ENCODE data around the gene KLHL29. TPM values are rescaled to one million over a fixed set of nuclear protein-coding genes. Genes with fewer than 3 reads are reported as not detected.
A peak's percentile ranks its signal among the peaks of the same experiment; 100 is the strongest.

Gene KLHL29
- total RNA-seq, 5 donors from 2014 or later (not counting 1 experiment from before 2014, with no cell fraction given), result 1.8 to 6.6 (median 2.5) TPM

DNA sequence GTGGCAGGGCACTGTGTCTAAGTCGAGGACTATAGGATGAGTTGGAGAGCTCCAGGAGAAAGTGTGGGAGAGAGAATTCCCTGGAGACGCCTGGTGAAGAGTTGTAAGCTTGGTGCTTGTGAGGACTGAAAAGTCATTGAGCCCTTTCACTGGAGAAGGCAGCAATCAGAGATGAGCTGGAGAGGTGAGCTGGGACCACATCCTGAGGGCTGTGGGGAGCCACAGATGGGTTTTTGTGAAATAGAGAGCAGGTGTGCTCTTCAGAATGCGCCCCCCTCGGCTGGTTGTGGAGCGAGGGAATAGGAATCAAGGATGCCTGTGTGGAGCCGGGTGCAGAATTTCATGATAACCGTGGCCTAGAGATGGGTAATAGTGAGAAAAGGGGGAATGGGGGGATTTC lies 224.3 kb downstream of the KLHL29 start:
- POLR2A ChIA-PET, result no interaction called here
- WGBS (ENCODE audit: insufficient coverage), result 53% methylated on average over 7 of the region's 7 CpGs
- Histone ChIP-seq H3K27me3 (replicated peaks in 1 of 2; ENCODE audit: control insufficient read depth in 2 of 2, extremely low read depth in 1 of 2, insufficient read depth in 2 of 2, low read length in 1 of 2) (peaks cover 0 to 25% of the 10 kb centered on the region in 2 experiments), H3K36me3 (ENCODE audit: control insufficient read depth in 2 of 2, extremely low read depth in 1 of 2, insufficient read depth in 1 of 2, low read length in 1 of 2) (no peaks in the 10 kb centered on the region), H3K4me3 (ENCODE audit: control insufficient read depth in 1 of 2, extremely low read depth in 1 of 2, low read length in 1 of 2) (no peak overlapping the region), H3K9me3 (no peaks in the 10 kb centered on the region), H3K27ac (ENCODE audit: low read length) (no peak overlapping the region), H3K4me1 (ENCODE audit: control insufficient read depth in 1 of 2, extremely low read depth in 1 of 2, insufficient read depth in 2 of 2, low read length in 2 of 2) (no peaks in the 10 kb centered on the region)
- ATAC-seq (replicated peaks in 1 of 4) (no peak), DNase-seq (no peak)
- peaks cover 18% of the 10 kb centered on the region for H3K36me3 Mint-ChIP-seq
- peaks cover 12 to 27% (median 14%) of the 10 kb centered on the region in 3 donors for H3K4me1 Mint-ChIP-seq
- no peak overlapping the region for H3K27ac Mint-ChIP-seq
- H3K27me3 Mint-ChIP-seq, result peaks cover 10 to 14% of the 10 kb centered on the region in 2 donors
- CTCF ChIA-PET, result no interaction called here
- H3K4me3 Mint-ChIP-seq, result no peak overlapping the region
- peaks cover 7 to 15% (median 12%) of the 10 kb centered on the region in 3 donors for H3K9me3 Mint-ChIP-seq

DNA sequence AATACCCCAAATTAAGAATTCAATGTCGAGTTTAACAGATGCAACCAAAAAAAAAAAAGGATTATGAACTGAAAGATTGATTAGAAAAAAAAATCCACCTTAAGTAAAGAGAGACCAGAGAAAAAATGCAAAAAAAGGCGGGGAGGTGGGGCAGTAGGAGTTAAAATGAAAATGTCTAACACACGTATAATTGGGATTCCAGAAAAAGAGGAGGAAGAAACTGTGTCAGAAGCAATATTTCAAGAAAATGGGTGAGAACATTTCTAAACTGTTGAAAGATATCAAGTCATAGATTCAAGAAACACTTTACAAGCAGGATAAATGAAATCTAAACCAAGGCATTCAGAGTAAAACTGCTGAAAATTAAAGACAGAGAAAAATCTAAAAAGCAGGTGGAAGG lies 226.9 kb downstream of the KLHL29 start:
- peaks cover 3 to 8% (median 7%) of the 10 kb centered on the region in 3 donors for H3K9me3 Mint-ChIP-seq
- ChIA-PET CTCF (no interaction called here), POLR2A (no interaction called here)
- H3K4me3 ChIP-seq (ENCODE audit: control insufficient read depth in 1 of 2, extremely low read depth in 1 of 2, low read length in 1 of 2), result no peak overlapping the region
- no CpG with 5 or more reads among the region's 3 CpGs for WGBS (ENCODE audit: insufficient coverage)
- H3K36me3 Mint-ChIP-seq, result peaks cover 18% of the 10 kb centered on the region
- H3K27me3 ChIP-seq (replicated peaks in 1 of 2; ENCODE audit: control insufficient read depth in 2 of 2, extremely low read depth in 1 of 2, insufficient read depth in 2 of 2, low read length in 1 of 2), result peaks cover 0 to 11% of the 10 kb centered on the region in 2 experiments
- no peak overlapping the region for H3K4me3 Mint-ChIP-seq
- no peak overlapping the region for H3K27ac Mint-ChIP-seq
- H3K36me3 ChIP-seq (ENCODE audit: control insufficient read depth in 2 of 2, extremely low read depth in 1 of 2, insufficient read depth in 1 of 2, low read length in 1 of 2), result no peaks in the 10 kb centered on the region
- H3K27me3 Mint-ChIP-seq, result peaks cover 9 to 10% of the 10 kb centered on the region in 2 donors
- H3K4me1 Mint-ChIP-seq, result peaks cover 19 to 34% (median 21%) of the 10 kb centered on the region in 3 donors
- H3K4me1 ChIP-seq (ENCODE audit: control insufficient read depth in 1 of 2, extremely low read depth in 1 of 2, insufficient read depth in 2 of 2, low read length in 2 of 2), result peaks cover 0 to 6% of the 10 kb centered on the region in 2 experiments
- H3K27ac ChIP-seq (ENCODE audit: low read length), result no peak overlapping the region
- no peaks in the 10 kb centered on the region for H3K9me3 ChIP-seq
- no peak for DNase-seq
- ATAC-seq (replicated peaks in 1 of 4), result no peak

DNA sequence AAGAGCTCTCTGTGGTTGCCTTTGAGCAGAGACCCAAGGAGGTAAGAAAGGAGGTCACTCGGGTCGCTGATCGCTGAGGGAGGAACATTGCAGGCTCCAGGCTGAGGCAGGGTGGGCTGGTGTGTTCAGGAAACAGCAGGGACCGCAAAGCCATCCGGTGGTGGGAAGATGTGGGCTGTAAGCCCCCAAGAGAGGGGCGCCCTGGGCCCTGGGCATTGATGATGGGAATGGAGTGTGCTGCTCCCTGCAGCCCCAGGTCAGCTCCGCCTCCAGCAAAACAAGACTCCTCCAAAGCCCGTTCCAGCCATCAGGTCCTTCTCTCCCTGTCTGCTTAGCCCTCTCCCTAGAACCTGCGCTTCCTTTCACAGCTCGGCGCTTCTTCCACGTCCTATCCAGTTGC lies 229.7 kb downstream of the KLHL29 start:
- Histone ChIP-seq H3K4me1 (ENCODE audit: control insufficient read depth in 1 of 2, extremely low read depth in 1 of 2, insufficient read depth in 2 of 2, low read length in 2 of 2) (peaks cover 0 to 6% of the 10 kb centered on the region in 2 experiments), H3K9me3 (no peaks in the 10 kb centered on the region), H3K4me3 (ENCODE audit: control insufficient read depth in 1 of 2, extremely low read depth in 1 of 2, low read length in 1 of 2) (no peak overlapping the region), H3K27ac (ENCODE audit: low read length) (no peak overlapping the region), H3K36me3 (ENCODE audit: control insufficient read depth in 2 of 2, extremely low read depth in 1 of 2, insufficient read depth in 1 of 2, low read length in 1 of 2) (no peaks in the 10 kb centered on the region), H3K27me3 (replicated peaks in 1 of 2; ENCODE audit: control insufficient read depth in 2 of 2, extremely low read depth in 1 of 2, insufficient read depth in 2 of 2, low read length in 1 of 2) (peaks cover 0 to 4% of the 10 kb centered on the region in 2 experiments)
- CTCF ChIA-PET, result no interaction called here
- Mint-ChIP-seq H3K9me3 (peaks cover 0 to 7% (median 6%) of the 10 kb centered on the region in 3 donors), H3K27me3 (peaks cover 3 to 7% of the 10 kb centered on the region in 2 donors), H3K4me1 (peaks cover 19 to 29% (median 21%) of the 10 kb centered on the region in 3 donors), H3K36me3 (peaks cover 11% of the 10 kb centered on the region), H3K4me3 (peak overlapping the region in 1 of 3 donors; percentile 2), H3K27ac (no peak overlapping the region)
- POLR2A ChIA-PET, result no interaction called here
- 13% methylated on average over 10 of the region's 12 CpGs for WGBS (ENCODE audit: insufficient coverage)
- peak in 1 of 4 experiments; percentile 40 for ATAC-seq (replicated peaks in 1 of 4)
- DNase-seq, result no peak

DNA sequence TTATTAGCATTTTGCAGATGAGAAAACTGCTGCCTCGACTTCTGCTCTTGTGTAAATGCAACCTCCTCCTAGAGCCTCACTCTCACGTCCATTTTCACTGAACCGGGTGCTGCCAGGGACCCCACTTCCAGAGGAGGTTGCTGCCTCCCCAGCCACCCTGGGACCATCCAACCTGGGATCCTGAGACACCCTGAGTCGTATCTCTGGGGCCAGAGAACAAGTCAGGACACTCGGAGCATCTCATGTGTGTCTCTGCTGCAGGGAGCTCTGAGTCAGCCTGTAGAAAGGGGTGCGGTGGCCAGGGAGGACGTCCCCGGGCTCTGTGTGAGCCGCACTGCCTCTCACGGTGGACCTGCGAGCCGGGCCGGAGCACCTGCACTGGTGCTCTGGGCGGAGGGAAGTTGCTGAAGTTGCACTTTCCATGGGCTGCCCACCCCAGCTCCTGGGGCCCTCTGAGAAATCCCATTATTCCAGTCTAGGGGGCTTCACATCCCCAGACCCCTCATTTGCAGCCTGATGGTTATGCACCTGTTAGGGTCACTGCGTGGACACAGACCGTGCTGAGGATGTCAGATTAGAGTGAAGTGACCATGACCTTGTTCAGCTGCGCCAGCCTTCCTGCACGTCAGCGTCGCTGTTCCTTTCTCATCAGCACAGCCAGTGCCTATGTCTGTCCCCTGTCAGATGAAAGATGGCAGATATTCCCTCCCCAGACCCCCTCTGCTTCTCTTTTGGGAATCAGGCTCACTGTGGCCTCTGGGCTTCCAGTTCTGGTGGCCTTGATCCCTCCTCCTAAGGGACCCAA lies 230.4 kb downstream of the KLHL29 start:
- ChIA-PET POLR2A (no interaction called here), CTCF (no interaction called here)
- Histone ChIP-seq H3K36me3 (ENCODE audit: control insufficient read depth in 2 of 2, extremely low read depth in 1 of 2, insufficient read depth in 1 of 2, low read length in 1 of 2) (no peaks in the 10 kb centered on the region), H3K4me1 (ENCODE audit: control insufficient read depth in 1 of 2, extremely low read depth in 1 of 2, insufficient read depth in 2 of 2, low read length in 2 of 2) (peaks cover 0 to 6% of the 10 kb centered on the region in 2 experiments), H3K27me3 (replicated peaks in 1 of 2; ENCODE audit: control insufficient read depth in 2 of 2, extremely low read depth in 1 of 2, insufficient read depth in 2 of 2, low read length in 1 of 2) (peaks cover 0 to 3% of the 10 kb centered on the region in 2 experiments), H3K4me3 (ENCODE audit: control insufficient read depth in 1 of 2, extremely low read depth in 1 of 2, low read length in 1 of 2) (no peak overlapping the region), H3K27ac (ENCODE audit: low read length) (no peak overlapping the region), H3K9me3 (no peaks in the 10 kb centered on the region)
- H3K9me3 Mint-ChIP-seq, result peaks cover 0 to 7% (median 4%) of the 10 kb centered on the region in 3 donors
- 78% methylated on average over 18 of the region's 20 CpGs for WGBS (ENCODE audit: insufficient coverage)
- H3K4me1 Mint-ChIP-seq, result peaks cover 19 to 29% (median 21%) of the 10 kb centered on the region in 3 donors
- no peak overlapping the region for H3K27ac Mint-ChIP-seq
- ATAC-seq (replicated peaks in 1 of 4) (no peak), DNase-seq (no peak)
- peaks cover 12% of the 10 kb centered on the region for H3K36me3 Mint-ChIP-seq
- no peak overlapping the region for H3K4me3 Mint-ChIP-seq
- peaks cover under 1 to 5% of the 10 kb centered on the region in 2 donors for H3K27me3 Mint-ChIP-seq

DNA sequence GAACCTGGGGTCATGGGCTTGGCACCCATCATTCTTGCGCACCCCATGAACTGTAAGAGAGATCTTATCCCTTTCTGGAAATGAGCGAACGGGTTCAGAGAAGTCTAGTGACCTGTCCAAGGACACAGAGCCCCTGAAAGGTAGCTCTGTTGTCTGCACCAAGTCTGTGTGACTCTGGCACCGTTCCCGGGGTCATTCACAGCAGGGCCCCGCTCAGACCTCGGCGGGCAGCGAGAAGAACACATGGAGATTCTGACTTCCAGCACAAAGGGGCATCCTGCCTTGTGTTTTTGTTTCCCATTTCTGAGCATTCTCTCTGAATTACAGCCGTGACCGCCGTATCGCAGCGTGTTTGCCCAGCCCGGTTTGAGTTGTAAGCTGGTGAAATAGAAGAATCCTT lies 231.7 kb downstream of the KLHL29 start:
- Histone ChIP-seq H3K36me3 (ENCODE audit: control insufficient read depth in 2 of 2, extremely low read depth in 1 of 2, insufficient read depth in 1 of 2, low read length in 1 of 2) (no peaks in the 10 kb centered on the region), H3K4me1 (ENCODE audit: control insufficient read depth in 1 of 2, extremely low read depth in 1 of 2, insufficient read depth in 2 of 2, low read length in 2 of 2) (peaks cover 0 to 6% of the 10 kb centered on the region in 2 experiments), H3K4me3 (ENCODE audit: control insufficient read depth in 1 of 2, extremely low read depth in 1 of 2, low read length in 1 of 2) (no peak overlapping the region), H3K9me3 (no peaks in the 10 kb centered on the region), H3K27ac (ENCODE audit: low read length) (no peak overlapping the region), H3K27me3 (replicated peaks in 1 of 2; ENCODE audit: control insufficient read depth in 2 of 2, extremely low read depth in 1 of 2, insufficient read depth in 2 of 2, low read length in 1 of 2) (peaks cover 0 to 3% of the 10 kb centered on the region in 2 experiments)
- Mint-ChIP-seq H3K27ac (no peak overlapping the region), H3K4me3 (no peak overlapping the region), H3K36me3 (peaks cover 10% of the 10 kb centered on the region), H3K27me3 (peaks cover 0 to 5% of the 10 kb centered on the region in 2 donors), H3K9me3 (peaks cover 0 to 4% (median 4%) of the 10 kb centered on the region in 3 donors), H3K4me1 (peaks cover 19 to 27% (median 21%) of the 10 kb centered on the region in 3 donors)
- POLR2A ChIA-PET, result no interaction called here
- DNase-seq (no peak), ATAC-seq (replicated peaks in 1 of 4) (no peak)
- CTCF ChIA-PET, result no interaction called here
- WGBS (ENCODE audit: insufficient coverage), result 88% methylated on average over 9 of the region's 15 CpGs

DNA sequence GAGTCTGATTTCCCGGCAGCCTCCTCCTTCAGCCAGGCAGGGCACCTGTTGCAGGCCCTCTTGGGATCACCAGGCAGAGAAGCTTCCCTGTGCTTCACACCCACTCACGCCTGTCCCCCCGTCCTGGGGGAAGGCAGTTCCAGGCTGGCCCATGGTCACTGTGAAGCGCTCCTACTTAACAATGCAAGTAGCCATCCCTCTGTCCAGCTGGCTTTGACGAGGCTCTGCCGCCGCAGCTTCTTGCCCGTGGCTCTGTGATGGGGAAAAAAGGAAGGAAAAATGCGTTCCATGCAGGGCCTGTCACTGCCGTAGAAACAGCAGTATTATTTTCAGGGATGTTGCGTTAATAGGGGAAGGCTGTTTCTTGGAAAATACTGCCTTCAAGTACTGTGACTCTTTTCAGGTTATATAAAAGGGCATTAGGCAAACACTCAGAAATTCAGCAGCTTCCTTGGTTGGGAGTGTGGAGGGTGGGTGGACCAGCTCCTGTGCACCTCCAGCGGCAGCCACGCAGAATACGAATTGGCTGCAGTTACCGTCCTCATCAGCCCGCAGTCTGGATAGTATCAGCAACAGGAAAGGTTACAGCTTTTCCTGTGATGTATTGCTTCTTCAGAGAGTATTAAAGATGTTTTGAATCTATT lies 232.3 kb downstream of the KLHL29 start:
- Mint-ChIP-seq H3K9me3 (no peaks in the 10 kb centered on the region), H3K4me3 (no peak overlapping the region), H3K27me3 (peaks cover 0 to 2% of the 10 kb centered on the region in 2 donors), H3K4me1 (peaks cover 17 to 24% (median 21%) of the 10 kb centered on the region in 3 donors), H3K36me3 (peaks cover 5% of the 10 kb centered on the region), H3K27ac (no peak overlapping the region)
- no peak for DNase-seq
- 87% methylated on average over 14 of the region's 16 CpGs for WGBS (ENCODE audit: insufficient coverage)
- ATAC-seq (replicated peaks in 1 of 4), result no peak
- H3K4me3 ChIP-seq (ENCODE audit: control insufficient read depth in 1 of 2, extremely low read depth in 1 of 2, low read length in 1 of 2), result no peak overlapping the region
- ChIA-PET CTCF (no interaction called here), POLR2A (no interaction called here)
- no peaks in the 10 kb centered on the region for H3K9me3 ChIP-seq
- H3K27me3 ChIP-seq (replicated peaks in 1 of 2; ENCODE audit: control insufficient read depth in 2 of 2, extremely low read depth in 1 of 2, insufficient read depth in 2 of 2, low read length in 1 of 2), result peaks cover 0 to 3% of the 10 kb centered on the region in 2 experiments
- no peak overlapping the region for H3K27ac ChIP-seq (ENCODE audit: low read length)
- H3K4me1 ChIP-seq (ENCODE audit: control insufficient read depth in 1 of 2, extremely low read depth in 1 of 2, insufficient read depth in 2 of 2, low read length in 2 of 2), result peaks cover 0 to 6% of the 10 kb centered on the region in 2 experiments
- H3K36me3 ChIP-seq (ENCODE audit: control insufficient read depth in 2 of 2, extremely low read depth in 1 of 2, insufficient read depth in 1 of 2, low read length in 1 of 2), result no peaks in the 10 kb centered on the region
